NCI-H748 treated with DMSO at 0.1 percent for 48 hours (cell line): ENCODE measurements around the gene ZNF407.
A peak's percentile ranks its signal among the peaks of the same experiment; 100 is the strongest.

Source experiments
- DNase-seq: peaks from one replicate; lab custom pipeline; 2025; lab: John Stamatoyannopoulos, UW

The ZNF407 gene

GRCh38 chr18:74930616-74931015, 332.9 kb downstream of the ZNF407 start:
- no peak for DNase-seq

GRCh38 chr18:74933930-74934329, 336.3 kb downstream of the ZNF407 start:
- no peak for DNase-seq

DNA sequence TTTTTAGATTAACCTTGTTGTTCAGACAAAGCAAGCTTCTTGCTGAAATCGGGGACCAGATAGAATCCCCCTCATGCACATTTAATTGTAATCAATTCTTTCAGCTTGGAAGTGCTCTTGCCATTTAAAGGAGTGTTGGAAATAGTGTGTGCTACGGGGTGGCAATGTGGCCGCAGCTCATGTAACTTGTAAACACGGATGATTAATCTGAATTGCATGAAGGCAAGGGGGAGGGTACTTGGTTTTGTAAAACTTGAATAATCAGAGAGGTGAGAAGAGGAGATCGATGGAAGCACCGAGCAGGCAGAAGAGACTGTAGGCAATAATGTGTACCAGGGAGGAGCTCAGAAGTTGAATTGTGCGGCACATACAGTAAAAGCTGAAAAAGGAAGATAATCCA, 337.8 kb downstream of the ZNF407 start:
- no peak for DNase-seq

GRCh38 chr18:74936343-74936742, 338.7 kb downstream of the ZNF407 start:
- no peak for DNase-seq

DNA sequence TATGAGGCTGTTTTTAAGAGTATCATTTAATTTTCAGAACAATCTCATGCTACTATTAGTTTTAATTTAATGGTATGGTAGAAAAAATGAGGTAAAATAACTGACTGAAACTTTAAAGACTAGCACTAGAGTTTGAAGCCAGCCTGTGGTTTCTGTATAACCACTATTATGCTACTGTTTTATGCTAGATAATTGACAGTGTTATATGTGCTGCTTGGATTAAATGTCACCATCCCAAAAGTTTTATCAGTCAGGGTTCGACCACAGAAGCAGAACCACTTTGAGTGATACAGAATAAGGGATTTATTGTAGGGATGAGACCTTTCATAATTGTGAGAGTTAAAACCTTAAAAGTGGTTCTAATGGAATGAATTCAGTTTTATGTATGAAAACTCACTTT, 339.6 kb downstream of the ZNF407 start:
- no peak for DNase-seq

- DNase-seq: no peak
Observed at GRCh38 chr18:74940856-74941255, 343.2 kb downstream of the ZNF407 start.

DNA sequence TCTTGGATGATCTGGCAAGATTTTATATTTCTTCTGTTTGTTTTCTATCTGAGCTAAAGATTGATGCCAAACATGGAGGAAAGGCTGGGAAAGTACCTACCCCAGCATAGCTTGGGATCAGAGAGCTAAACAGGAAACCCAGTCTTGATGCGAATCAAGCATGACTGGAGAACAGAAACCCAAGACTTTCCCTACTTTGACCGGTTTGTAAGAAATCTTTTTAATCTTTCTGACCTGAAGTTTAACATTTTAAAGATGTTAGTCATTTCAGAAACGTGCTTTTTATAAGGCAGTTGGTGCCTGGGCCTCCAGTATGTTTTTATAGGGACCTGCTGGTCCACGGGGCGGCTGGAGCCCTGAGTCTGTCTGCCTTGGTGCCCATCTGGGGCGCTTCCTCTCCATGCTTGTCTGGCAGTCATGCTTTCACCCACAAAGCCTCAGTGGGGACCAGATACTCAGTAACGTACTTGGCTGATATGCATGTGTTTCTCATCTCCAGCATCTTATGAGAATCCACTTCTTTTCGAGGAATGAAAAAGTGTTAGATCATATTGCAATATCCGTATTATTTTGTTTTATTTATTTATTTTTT, 344.7 kb downstream of the ZNF407 start:
- DNase-seq: no peak

DNA sequence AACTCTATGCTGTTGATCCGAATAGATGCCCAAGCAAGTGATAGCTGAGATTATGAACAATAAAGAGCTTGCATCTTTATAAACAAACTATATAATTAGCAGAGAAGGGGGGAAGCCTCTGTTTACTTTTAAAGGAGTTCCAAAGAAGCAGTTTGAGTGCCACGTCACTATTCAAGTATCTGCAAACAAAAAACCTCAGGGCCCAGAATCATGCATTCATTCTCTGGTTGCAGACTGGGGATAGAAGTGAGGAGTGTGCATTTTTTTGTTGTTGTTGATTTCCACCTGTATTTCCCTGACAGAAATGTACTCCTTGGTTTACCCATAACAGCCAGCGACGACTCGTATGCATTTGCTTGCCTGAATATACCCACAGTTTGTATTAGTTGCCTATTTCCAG, 347.0 kb downstream of the ZNF407 start:
- no peak for DNase-seq

- DNase-seq: no peak
Observed at GRCh38 chr18:74945774-74946545, 348.3 kb downstream of the ZNF407 start.

DNA sequence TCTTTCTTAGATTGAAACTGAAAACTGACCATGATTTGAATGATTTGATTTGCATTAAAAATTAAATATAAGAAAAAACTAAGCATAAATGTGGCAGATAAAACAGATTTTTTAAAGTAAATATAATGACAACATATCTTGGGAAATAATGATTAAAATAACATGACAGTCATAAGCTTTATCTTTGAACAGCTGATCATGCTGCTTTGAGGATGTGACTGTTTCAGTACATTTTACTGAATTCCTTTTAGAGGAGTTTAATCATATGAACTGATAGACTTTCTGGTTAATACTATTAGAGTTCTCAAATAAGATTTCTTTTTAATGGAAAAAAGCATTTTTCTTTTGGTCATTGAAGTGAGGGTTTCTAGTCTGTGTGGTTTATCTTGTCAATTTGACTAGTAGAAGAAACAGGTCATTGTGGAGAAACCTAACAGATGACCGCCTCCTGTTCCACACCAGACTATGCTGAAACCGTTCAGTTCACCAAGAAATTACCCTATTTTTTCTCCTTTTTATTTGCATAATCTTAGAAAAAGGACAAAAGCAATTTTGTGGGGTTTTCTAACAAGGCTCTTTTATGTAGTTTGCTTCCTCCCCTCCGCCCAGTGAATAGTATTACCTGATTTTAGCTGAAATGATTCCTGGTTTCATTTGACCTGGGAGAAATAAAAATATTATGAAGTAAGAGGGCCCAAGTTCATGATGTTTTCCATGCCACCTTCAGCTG, 349.1 kb downstream of the ZNF407 start:
- DNase-seq: no peak

- DNase-seq: no peak
Observed at GRCh38 chr18:74947417-74947816, 349.7 kb downstream of the ZNF407 start.

DNA sequence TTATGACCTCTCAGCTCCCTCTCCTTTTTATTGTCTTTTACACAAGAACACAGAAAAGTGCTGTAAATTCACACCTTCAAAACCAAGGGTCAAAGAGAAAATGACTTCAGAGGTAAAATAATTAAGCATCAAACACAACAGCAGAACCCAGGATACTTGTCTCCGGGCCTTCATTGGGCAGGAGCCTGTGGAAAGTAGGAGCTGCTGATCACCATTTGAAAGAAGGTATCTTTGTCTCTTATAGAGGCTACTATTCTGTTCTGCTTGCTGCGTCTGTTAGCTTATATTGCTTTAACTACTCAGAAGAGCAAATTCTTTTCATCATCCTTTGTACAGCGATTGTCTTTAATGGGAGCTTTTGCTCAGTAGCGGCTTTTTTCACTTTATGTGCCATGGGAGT, 350.2 kb downstream of the ZNF407 start:
- no peak for DNase-seq

DNA sequence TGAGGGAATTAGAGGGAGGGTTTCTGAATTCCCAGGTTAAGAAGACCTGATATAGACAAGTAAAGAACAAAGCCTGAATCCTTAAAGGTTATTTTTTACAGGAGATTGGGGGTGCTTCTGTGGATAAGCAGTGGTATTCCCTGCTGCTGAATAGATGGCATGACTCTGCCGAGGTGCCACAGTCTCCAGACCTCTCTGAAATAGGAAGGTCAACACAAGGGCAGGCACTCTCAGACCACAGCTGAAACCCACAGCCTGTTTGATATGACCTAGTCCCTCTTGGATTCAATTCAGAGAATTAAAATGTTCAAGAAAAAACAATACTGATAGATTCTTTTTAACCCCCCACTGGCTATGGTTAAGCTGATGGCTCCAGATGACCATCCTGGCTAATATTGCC, 351.9 kb downstream of the ZNF407 start:
- DNase-seq: no peak

DNA sequence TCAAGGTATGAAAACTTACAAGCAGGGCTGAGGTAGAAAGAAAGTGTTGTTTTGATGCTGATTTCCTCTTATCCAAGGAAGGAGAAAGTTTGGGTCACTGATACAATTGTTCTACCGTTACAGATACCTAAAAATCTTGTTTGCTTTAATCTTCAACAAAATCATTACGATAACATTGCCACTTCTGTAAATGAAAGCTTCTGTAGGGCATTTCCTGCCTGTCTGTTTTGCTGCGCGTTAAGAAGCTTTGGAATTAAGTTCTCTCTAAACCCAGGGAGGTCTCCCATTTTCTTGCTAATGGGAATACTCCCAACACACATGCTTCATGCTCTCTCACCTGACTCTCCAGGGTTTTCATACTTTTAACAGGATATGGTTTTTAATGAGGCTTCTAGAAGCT, 352.8 kb downstream of the ZNF407 start:
- no peak for DNase-seq

GRCh38 chr18:74951165-74951760, 353.6 kb downstream of the ZNF407 start:
- no peak for DNase-seq

DNA sequence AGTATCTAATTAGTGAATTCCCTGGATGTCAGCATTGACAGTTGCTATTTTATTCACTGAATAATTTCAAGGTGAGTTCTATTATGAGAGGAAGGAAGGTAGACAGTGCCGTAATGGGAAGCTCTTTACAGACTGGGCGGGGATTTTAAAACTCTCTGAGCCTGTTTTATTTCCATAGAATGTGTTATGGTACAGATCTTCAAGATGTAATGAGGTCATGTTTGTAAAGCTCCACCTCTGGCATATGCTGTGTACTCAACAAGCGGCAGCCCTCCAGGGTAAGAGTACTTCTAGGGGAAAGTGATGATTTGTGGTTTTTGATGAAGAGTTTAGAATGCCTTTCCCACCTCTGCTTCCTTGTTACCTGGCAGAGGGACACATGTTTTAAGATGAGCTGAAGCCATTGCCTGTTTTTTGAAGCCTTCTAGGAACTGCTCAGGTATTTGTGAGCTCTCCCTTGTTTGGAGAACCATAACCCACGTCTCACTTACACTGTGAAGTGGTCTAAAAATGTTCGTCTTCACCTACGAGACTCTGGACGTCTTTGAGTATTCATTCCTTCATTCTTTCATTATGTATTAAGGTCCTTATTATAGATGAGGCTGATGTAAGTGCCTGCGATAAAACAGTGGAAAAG, 360.0 kb downstream of the ZNF407 start:
- DNase-seq: peak; percentile 24

GRCh38 chr18:74959216-74959615, 361.5 kb downstream of the ZNF407 start:
- DNase-seq: no peak

GRCh38 chr18:74961596-74961995, 363.9 kb downstream of the ZNF407 start:
- DNase-seq: no peak

GRCh38 chr18:74963820-74964446, 366.3 kb downstream of the ZNF407 start:
- peak; percentile 89 for DNase-seq

- DNase-seq: no peak
Observed at GRCh38 chr18:74965682-74966081, 368.0 kb downstream of the ZNF407 start.

DNA sequence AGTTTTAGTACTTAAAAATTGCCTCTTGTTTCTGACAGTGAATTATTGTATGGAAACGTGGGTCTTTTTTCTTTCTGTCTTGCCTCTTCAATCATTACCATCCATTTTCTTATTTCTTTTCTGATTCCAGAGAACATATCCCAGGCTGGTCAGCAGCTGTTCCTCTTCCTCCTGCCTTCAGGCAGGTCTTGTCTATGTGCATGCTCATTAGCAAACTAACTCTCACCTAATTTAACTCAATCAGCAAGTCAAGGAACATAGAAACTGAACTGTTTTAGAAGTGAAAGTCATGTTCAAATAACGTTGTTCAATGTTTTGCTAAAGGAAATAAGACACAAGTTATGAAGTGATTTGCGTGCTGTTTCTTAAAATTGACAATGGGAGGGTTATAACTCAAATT, 369.8 kb downstream of the ZNF407 start:
- no peak for DNase-seq

DNA sequence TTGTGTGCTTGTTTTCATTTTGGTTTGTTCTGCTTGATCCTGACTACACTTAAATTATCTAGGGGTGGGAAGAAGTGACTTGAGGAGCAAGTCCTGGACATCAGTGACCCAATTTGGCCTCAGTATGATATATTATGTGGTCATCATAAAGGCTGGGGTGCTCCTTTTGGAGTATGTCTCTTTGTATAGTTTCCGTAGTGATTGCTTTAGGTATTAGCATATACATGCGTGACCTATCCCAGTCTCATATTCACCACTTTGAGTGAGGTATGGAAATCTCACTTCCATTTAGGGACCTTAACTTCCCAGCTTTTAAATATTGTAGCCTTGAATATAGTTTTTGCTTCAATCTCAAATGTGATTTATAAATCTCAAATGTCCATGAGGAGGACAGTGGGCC, 370.3 kb downstream of the ZNF407 start:
- no peak for DNase-seq
